Measurements from ENCODE around the gene KCNJ6. TPM values are rescaled to one million over a fixed set of nuclear protein-coding genes. Genes with fewer than 3 reads are reported as not detected.

Gene KCNJ6
- total and polyA plus RNA-seq, 8 donors: 0.03 to 0.28 (median 0.17) TPM

DNA sequence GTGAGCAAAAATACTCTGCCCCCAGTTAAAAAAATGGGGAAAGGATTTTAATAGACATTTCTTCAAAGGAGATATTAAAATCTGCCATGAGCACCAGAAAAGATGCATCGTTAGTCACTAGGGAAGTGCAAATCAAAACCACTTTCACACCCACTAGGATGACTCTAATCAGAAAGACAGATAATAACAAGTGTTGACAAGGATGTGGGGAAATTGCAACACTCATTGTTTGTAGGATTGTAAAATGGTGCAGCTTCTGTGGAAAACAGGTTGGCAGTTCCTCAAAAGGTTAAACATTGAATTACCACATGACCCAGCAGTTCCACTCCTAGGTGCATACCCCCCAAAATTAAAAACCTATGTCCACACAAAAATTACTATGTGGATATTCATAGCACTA is 112.3 kb downstream of the KCNJ6 start:
- DNase-seq: no peak
- intact Hi-C loops (cut with DNase I): no loop called here
- no peak for ATAC-seq
- H3K27ac ChIP-seq: no peak overlapping the region
- TF ChIP-seq CTCF (IDR thresholded peaks at IDR 0.05): no peak
- no peaks in the 10 kb centered on the region for H3K4me1 ChIP-seq
- no peaks in the 10 kb centered on the region for H3K9me3 ChIP-seq
- no peaks in the 10 kb centered on the region for H3K36me3 ChIP-seq
- no peak overlapping the region for H3K4me3 ChIP-seq
- peaks cover 0 to 29% of the 10 kb centered on the region in 2 donors for H3K27me3 ChIP-seq

DNA sequence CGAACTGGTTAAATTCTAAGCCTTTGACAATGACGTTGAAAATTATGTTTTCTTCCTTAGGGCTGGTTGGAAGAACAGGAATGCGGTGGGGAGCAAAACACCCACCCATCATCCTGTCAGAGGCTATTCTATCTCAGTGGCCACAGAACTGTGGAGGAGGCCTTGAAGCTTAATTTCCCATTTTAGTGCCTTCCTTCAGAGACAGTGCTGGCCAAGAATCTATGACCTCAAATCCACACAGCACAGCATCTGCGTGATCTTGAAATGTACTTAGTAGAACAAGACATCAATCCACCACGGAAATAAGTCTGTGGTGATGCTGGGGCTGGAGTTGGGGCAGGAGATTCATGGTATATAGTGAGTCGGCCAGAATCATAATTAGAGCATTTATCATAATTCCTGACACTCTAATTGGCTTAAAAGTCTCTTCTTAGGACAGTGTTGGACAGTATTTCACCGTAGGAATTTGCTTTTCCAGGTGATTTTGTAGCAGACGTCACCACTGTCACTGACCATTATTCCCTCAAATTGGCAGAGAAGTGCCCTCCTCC is 113.1 kb downstream of the KCNJ6 start:
- DNase-seq (no peak), ATAC-seq (no peak)
- Histone ChIP-seq H3K4me3 (no peak overlapping the region), H3K9me3 (no peaks in the 10 kb centered on the region), H3K27ac (no peak overlapping the region), H3K27me3 (peaks cover 0 to 29% of the 10 kb centered on the region in 2 donors), H3K36me3 (no peaks in the 10 kb centered on the region), H3K4me1 (no peaks in the 10 kb centered on the region)
- TF ChIP-seq CTCF (IDR thresholded peaks at IDR 0.05): no peak
- intact Hi-C loops (cut with DNase I): no loop called here

DNA sequence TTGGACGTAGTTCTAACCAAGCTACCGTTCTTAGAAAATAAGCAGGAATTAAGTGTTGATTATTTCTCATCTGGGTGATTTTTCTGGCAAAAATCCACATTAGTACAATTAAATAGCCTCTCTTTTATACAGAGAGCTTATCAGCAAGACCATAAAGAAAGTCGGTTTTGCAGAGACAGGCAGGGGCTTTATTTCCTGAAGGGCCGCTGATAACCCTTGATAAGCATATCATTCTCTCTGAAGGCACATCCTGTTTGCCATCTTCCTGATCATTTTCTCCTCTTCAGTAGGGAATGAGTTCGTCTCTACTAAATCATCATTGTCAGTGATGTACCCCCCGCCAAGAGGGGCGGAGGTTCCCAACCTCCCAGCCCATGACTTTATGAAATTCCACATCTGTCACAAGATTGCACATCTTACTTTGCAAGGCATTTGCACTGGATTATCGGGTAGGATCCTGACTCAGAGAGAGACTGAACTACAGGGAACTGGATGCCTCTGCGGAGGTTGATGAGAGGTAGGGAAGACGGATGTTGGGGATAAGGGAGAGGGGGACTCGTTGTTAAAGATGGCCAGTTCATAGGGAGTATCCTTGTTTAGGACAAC is 115.7 kb downstream of the KCNJ6 start:
- ATAC-seq: no peak
- intact Hi-C loops (cut with DNase I): no loop called here
- Histone ChIP-seq H3K9me3 (no peaks in the 10 kb centered on the region), H3K36me3 (no peaks in the 10 kb centered on the region), H3K27ac (no peak overlapping the region), H3K4me1 (no peaks in the 10 kb centered on the region), H3K27me3 (peaks cover 0 to 29% of the 10 kb centered on the region in 2 donors), H3K4me3 (no peak overlapping the region)
- no peak for DNase-seq
- no peak for TF ChIP-seq CTCF (IDR thresholded peaks at IDR 0.05)

GRCh38 chr21:37800057-37800455 is 116.2 kb downstream of the KCNJ6 start:
- H3K27me3 ChIP-seq: peaks cover 0 to 29% of the 10 kb centered on the region in 2 donors
- no peaks in the 10 kb centered on the region for H3K9me3 ChIP-seq
- DNase-seq (no peak), ATAC-seq (no peak)
- intact Hi-C loops (cut with DNase I): no loop called here
- no peak overlapping the region for H3K27ac ChIP-seq
- no peak overlapping the region for H3K4me3 ChIP-seq
- H3K36me3 ChIP-seq: no peaks in the 10 kb centered on the region
- TF ChIP-seq CTCF (IDR thresholded peaks at IDR 0.05): no peak
- H3K4me1 ChIP-seq: no peaks in the 10 kb centered on the region

GRCh38 chr21:37799211-37800056 is 116.8 kb downstream of the KCNJ6 start:
- H3K4me1 ChIP-seq: no peaks in the 10 kb centered on the region

More at GRCh38 chr21:37799211-37800056, 116.8 kb downstream of the KCNJ6 start:
- Histone ChIP-seq H3K27me3 (peaks cover 0 to 29% of the 10 kb centered on the region in 2 donors), H3K36me3 (no peaks in the 10 kb centered on the region), H3K27ac (no peak overlapping the region), H3K9me3 (no peaks in the 10 kb centered on the region), H3K4me3 (no peak overlapping the region)
- intact Hi-C loops (cut with DNase I): no loop called here
- ATAC-seq (no peak), DNase-seq (no peak)
- no peak for TF ChIP-seq CTCF (IDR thresholded peaks at IDR 0.05)
